Activated CD4-positive, alpha-beta T cell treated with anti-CD3 and anti-CD28 coated beads, Interleukin-2, Interleukin-6, amounts not matched to agents 100 ng/mL and 50 ng/mL, durations not matched to agents 16 hours and 8 hours (primary cell): Measurements from ENCODE around the gene GSDME.

Source experiments
- DNase-seq: peaks from one replicate; pipeline ENCODE4 v3.0.0-alpha.2; 2020

GSDME gene

DNA sequence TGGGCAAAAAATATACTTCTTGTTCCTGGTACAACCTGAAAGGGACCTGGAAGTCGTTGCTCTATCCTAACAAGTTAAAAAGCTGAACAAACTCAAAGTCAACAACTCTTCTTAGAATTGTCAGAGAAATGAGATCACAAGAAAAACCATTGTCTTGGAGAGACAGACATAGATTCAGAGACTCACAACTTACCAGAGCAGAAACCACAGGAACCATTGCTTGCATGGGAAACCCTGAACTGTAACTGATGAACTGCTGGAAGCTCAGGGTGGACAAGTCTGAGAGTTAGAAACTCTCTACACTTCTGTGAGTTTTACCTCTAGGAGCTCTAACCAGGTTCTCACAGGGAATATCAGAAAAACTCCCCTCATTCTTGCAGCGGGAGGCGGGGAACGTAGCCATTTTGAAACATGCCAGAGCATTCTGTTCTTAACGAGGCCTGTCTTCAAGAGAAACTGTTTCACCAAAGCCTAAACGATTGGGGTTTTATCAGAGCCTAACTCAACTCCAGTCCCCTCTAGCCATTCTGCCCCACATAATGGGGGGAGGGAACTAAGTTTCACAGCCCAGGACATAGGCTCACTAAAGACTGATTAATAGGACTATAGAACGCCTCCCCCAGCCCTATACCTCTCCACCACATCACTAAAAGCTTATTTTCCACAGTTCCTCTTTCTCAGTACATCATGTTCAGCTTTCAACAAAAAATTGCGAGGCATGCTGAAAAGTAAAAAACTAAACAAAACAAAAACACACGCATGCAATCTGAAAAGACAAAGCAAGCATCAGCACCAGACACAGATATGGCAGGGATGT is 12.0 kb upstream of the GSDME start:
- no peak for DNase-seq

- DNase-seq: no peak
These were observed 10.8 kb upstream of the GSDME start for GRCh38 chr7:24767878-24768569.

DNA sequence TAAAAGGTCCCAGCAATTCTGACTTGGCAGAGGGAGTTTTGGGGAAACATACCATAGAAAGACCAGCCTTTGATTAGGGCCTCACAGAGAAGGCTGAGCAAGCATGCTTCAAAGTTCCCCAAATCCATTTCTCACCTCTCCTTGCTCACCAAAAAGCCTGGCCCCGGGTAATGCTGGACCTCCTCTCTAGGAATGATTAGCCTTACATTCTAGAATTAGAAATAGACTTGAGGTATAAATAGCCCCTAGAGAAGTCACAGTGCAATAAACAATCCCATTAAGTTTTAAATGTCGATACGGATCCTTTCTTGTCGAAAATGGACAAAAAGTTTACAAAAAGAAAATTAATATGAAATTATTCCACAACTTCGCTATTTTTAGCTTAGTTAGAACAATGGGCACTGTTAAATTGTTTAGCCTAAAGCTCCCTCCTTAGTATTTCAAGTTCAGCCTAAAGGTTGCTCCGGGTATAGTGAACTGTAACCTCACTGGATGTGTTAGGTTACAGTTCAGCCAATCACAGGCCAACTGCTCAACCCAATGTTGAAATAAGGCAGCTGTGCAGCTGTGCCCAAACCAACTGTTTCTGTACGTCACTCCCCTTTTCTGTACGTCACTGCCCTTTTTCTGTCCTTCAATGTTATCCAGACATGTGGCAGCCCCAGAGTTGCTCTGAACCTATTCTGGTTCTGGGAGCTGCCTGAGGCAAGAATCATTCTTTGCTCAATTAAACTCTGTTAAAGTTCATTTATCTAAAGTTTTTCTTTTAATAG is 7.9 kb upstream of the GSDME start:
- no peak for DNase-seq

DNA sequence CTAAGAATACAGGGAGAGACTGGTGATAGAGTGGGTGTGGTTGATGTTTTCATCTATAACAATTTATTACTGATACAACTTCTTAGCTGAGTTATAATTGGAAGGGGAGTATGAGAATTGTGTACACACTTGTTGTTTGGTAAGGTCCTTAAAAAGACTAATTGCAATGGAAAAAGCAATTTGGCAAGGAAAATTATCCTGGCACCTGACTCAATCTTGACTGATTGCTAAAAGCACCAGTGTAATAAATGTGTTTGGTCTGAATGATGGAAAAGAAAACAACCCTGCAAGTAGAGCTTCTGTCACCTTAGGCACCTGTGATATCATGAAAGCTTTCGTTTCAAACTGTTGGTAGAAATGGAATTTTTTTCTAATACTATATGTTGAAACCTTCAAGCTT is 6.7 kb upstream of the GSDME start:
- DNase-seq: no peak

- no peak for DNase-seq
These were observed 6.1 kb upstream of the GSDME start for GRCh38 chr7:24763303-24763901.

GRCh38 chr7:24762771-24763170 is 5.5 kb upstream of the GSDME start:
- DNase-seq: no peak

GRCh38 chr7:24760968-24761367 is 3.7 kb upstream of the GSDME start:
- DNase-seq: no peak

GRCh38 chr7:24756545-24757352 is 515 bp downstream of the GSDME start:
- peak; percentile 21 for DNase-seq

DNA sequence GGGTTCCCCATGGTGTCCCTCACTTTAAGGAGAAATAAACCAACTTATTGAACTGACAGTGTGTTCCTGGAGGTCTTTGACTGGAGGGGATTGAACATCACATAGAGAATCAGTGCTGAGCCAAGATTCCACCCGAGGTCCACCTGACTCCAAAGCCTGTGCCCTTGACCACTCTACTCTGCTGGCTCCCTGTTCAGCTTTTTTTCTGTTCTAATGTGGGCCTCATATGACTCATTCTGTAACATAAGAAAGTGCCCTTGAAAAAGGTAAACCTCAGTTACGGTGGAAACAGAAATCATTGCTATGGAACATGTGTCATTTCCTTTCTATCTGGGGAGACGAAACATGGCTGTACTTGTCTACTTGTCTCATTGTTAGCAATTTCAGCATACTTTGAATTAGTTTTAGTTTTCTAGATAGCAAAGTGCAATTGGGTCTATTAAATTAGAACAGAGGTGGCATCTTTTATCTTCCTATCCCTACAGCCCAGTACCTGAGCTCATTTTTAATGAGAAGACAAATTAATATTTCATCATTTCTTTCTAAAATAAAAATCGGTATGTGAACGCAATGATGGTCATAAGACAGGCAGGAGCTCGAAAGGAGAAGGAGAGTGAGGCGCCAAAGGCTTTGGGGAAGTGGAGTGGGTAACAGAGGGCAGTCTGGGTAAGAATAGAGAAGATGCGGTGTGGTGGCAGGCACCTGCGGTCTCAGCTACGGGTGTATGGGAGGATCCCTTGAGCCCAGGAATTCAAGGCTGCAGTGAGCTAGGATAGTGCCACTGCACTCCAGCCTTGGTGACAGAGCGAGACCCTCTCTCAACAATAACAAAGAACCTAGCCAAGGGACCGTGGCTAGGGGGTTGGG is 1.5 kb downstream of the GSDME start:
- DNase-seq: peak; percentile 78

DNA sequence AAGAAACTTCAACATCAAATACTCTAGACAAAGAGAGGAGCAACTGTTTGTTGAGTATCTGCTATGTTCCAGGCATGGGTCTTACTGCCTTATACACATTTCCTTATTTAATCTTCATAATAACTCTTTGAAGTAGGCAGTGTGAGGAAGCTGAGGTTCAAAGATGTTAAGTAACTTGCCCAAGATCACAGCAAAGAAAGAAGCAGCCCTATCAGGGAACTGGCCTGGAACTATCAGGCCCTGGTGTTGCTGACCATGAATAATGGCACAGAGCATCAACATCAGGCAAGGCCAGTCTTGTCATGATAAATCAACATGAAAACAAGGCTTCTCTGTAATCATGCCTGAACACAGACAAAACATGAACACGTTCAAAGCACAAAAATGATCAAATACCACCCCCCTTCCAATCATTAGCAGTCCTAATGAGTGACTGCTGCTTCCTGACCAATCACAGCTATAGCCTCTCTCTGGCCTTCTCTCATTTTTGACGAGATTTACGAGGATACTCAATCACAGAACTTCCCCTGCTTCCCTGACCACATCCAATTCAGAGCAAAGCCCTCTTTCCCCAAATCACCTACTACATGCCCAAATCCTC is 2.3 kb downstream of the GSDME start:
- DNase-seq: no peak

DNA sequence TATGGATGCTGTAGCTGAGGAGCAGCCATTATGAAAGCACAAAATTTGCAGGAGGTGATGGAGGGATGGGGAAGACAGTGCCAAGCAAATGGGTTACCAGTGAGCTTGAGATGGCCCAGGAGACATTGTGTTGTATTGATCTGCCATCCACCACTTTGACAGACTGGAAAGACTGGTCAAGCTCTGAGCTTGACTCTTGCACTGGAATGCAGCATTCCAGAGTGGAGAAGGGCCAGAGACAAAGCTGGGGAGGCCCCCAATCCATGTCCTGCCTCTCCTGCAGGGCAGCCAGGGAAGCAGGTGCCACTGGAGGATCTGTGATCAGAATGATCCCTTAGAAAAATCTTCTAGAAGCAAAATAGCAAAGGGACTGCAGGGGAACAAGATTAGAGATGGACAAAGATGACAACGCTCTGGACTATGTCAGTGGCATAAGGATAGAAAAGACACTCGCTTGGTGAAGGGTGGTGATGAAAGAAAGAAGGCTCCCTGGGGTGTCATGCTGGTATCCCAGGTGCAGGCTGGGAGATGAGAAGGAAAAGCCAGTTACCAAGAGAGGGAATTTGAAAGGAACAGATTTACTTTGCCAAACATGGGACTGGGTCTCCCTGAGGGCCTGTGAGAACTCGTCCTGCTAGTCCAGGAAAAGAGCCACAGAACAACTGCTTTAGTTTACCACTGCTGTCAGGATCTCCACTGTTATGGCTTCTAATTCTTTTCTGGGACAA is 5.0 kb downstream of the GSDME start:
- no peak for DNase-seq

DNA sequence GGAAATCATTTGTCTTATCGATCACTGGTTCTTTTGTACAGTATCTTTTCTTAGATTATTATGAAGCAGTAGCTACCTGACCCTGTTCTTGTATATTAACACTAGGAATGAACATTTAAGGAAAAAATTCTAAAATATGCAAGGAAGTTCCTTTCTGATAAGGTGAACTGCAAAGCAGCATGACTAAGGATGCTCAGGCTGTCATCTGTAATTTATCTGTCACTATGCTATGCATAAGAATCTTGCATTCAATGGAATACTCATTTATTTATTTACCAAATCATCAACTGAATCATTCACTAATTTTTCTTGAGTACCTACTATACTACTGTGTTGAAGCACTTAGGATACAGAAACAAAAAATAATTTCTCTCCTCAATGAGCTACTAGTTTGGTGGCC is 5.8 kb downstream of the GSDME start:
- DNase-seq: no peak

DNA sequence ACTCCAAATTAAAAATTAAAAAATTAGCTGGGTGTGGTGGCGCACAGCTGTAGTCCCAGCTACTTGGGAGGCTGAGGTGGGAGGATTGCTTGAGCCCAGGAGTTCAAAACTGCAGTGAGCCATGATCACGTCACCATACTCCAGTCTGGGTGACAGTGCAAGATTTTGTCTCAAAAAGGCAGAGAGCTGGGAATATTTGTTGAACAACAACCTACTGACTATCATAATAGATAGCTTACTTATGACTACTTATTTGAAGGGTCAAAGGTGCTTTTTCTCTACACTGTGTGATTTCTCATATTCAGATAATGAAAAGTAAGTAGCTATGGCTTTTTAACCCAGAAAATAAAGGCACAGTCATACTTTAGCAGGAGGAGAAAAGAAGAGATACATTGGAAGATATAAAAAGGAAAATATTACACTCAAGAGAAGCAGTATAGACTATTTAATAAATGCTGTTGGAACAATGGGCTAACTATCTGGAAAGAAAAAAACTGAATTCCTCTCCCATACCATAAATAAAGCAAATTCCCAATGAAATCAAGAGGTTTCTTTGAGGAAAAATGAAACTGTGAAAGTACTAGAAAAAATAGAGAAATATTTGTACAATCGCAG is 6.7 kb downstream of the GSDME start:
- no peak for DNase-seq

DNA sequence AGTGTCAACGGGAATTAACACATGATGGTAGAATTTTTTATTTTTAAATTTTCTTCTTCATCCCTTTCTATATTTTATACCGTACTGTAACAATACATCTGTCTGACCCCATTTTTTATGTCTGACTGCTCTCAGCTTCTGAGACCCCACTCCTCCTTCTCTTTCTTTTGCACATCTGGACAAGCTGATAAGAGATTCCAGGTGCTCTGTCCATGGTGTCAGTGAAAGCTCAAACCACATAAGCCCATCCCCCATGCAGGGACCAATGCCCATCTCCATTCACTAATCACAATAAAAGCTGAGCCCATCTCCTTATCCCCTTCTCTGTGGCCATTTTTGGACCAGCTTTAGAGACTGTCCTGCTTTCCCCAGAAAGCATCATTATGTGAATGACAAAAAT is 8.7 kb downstream of the GSDME start:
- DNase-seq: no peak

- no peak for DNase-seq
These were observed 11.9 kb downstream of the GSDME start for GRCh38 chr7:24745355-24745754.

- no peak for DNase-seq
These were observed 13.8 kb downstream of the GSDME start for GRCh38 chr7:24743471-24743870.

DNA sequence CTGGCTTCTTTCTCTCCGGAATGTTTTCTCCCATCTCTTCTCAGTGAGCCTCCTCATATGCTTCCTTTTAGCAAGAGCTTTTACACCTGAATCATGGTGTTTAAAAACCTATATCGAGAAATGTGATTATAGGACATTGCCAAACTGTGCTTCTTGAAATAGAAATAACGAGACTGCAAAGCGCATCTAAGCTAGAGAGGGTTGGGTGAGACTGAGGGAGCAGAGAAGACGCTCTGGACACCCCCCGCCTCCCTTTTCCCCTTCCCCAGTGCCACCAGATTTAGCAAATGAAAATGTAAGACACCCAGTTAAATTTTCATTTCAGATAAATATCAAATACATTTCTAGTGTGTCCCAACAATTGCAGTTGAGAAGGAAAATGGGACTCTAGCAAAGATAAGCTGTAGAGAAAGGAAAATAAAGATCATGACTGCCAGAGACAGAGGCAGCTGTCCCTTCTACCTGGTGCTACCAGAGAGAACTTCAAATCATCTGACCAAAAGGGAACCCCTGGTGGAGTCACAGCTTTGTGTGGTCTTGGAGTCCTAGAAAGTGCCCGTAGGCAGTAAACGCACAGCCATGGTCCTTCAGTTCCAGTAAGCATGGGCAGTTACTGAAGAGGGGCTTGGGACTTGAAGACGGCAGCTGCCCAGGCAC is 14.6 kb downstream of the GSDME start:
- no peak for DNase-seq

GRCh38 chr7:24741679-24742505 is 15.4 kb downstream of the GSDME start:
- DNase-seq: no peak
